ENCODE results near the gene PGAP1.
"Not testable (repeated sequence)": the region's sequence is repeated elsewhere in the genome, so short reads cannot be mapped to it uniquely, and the experiment has no call there.

Gene PGAP1

DNA sequence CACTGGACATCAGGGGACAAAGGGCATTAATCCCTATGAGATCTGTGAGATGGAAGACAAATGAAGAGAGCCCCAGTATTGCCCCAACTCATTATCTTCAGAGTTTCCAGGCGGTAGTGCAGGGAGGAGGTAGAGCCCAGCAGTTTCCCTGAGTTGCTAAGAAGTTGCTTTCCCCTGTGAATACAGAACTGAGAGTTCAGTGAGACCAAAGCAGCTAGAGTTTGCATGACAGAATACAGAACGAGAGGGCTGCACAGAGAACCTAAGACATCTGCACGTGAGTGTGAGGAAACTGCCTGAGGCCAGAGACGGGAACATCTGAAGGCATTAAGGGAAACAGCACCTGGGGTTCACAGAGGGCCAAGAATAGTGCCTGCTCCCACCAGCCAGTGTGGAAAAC, 18.1 kb upstream of the PGAP1 start:
- DNase-seq (ENCODE audit: low read depth), result no peak

DNA sequence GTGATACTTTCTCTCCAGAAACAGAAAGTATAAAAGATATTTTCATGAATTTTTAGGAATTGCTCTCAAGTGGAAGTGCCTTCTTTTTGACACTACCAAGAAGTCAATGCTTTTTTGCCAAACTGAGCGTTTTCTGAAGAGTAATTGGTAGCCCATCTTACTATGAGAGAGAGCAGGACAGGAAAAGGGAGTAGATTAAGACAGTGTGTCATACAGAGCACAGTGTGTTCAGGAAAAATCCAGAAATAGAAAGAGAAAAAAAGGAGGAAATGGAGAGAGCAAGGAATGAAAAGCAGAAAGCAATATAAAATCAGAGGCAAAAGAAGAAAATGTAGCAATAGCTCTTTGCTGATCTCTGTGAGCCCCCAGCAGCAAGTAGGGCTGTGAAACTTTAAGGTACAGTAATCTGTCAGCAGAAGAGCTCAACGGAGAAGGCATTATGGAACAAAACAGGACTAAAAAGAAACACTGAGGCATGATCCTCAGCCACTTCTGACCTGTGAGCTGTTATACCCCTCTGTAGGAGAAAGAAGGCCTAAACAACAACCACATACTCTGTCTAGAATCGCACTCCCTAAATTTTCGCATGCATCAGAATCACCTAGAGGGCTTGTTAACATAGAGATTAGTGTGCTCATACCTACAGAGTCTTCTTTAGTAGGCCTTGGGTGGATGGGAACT, 15.0 kb upstream of the PGAP1 start:
- DNase-seq (ENCODE audit: low read depth), result no peak

DNA sequence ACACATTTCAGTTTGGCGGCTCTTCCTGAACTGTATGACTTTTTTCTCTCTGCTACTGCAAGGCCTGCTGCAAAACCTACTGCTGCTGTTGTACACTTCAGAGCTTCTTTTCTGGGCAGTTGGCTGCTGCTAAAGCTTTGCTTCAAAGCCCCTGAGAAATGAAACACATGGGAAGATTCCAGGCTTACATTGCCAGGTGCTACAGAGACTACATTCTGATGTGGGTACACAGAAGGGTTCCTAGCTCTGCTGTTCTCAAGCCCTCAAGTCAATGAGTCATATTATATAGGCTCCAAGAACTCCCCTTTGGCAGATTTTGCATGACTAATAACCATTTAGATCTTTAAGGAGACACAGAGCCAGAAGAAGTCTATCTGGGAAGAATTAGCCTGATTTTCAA, 12.9 kb upstream of the PGAP1 start:
- no peak for DNase-seq (ENCODE audit: low read depth)

DNA sequence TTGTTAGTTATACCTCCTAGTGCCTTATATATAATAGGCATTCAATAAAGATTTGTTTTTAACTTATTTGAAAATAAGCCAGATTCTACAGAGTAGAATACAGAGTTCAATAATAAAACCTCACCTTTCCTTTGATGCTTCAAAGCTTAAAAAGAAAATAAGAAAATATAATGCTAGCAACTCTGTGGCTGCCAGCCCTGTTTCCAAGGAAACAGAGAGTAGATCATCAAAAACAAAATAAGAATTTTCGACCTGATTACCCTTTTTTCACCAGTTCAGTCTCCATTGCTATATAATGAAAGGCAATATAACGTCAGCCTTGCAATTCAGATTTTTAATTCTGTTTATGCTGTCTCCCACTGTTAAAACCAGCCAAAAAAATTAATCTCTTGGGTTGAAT, 8.9 kb upstream of the PGAP1 start:
- DNase-seq (ENCODE audit: low read depth), result no peak

DNA sequence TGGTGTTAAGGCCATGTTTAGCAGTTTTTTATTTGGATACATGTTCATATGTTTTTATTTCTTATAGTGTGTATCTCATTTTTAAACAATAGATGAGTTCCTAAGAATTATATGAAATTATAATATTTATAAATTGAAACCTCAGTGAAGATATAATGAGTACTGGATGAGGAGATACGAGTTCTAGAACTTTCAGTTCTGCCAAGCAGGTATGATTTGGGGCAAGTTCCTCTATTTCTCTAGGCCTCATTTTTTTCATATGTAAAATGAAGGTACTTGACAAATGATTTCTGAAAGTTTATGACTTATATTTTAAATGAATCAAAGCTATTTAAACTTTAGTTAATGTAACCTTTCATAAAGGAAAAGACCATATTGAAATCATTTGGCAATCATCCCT, 8.2 kb upstream of the PGAP1 start:
- DNase-seq (ENCODE audit: low read depth), result no peak

DNA sequence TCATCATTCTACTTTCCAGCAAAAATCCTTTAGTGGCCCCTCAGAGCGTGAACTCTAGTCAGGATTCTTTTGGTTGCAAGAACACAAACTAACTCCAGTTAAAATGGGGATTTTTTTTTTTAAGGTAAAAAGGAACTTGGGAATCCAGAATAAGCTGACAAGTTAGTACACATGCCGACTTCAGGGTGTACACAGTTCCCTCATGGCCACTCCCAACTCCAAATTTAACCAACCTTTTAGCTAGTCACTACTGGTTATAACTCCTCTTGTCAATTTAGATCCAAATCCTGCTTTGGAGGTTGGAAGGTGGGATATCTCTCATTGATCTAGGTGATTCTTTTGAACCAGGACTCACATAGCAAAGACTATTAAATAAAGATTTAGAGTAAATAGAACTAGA, 5.0 kb upstream of the PGAP1 start:
- DNase-seq (ENCODE audit: low read depth), result no peak

DNA sequence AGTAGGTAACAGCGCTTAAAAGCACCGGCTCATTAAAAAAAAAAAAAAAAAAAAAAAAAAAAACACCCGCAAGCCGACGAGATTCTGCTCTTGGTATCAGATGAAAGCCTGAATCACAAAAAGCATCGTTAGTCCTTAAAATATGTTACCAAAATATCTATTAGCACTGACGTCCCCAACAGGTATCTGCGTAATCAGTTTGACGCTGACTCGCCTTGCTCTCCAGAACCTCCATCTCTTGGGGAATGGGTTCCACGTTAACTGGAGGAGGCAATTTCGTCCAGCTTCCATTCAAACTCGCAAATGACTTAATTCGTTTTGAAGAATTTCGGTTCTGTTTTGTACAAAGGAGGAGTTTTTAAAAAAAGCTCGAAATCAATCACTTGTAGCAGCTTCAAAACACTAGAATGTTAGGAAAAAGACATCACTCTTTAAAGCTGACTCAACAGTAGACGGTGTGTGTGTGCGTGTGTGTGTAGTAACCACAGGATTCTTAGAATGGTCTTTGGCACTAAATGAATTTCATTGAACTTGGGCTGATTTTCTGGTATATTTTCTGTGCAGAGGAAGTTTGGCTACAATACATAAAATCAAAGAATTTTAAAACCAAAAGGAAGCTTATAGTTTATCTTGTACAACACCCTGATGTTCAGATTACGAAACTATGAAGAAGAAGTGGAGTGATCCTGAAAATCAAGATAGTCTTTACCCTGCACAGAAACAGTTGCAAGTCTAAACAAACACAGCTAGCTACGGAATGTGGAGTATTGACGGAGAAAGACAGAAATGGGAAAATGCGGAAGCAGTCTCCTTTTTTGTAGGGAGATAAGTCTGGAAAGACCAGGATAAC, 1.1 kb upstream of the PGAP1 start:
- peak; percentile 39 for DNase-seq (ENCODE audit: low read depth)

DNA sequence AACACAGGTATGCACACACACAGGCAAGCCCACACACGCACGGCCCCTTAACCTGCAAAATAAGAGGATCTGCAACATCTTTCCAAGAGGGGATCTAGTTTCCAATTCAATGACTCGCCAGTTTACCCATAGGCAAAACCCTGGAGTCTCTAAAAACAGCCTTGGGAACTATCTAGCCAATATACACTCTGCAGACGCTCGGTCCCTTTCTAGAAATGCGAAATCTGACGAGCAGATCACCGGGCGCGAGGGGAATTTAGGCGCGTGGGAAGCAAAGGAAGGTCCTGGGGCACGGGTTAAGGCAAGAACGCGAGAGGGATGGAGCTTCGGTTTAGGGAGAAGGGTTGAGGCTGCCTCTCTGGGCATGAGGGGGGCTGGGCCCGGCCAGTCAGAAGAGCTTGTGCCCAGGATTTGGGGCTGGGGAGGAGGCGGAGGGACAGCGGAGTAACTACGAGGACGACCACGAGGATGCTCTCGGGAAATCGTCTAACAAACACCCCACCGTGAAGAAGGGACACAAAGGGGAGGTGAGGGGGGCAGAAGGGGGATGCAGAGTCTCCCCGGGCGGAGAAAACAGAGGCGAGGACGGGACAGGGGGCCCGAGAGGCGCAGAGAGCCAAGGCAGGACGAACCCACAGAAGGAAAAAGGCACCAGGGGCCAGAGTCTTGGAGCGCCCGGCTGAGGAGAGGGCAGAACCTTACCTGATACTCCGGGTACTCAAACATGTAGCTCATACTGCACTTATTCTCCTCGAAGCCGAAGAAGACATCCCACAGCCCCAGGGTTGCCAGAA, 542 bp downstream of the PGAP1 start:
- no peak for DNase-seq (ENCODE audit: low read depth)

DNA sequence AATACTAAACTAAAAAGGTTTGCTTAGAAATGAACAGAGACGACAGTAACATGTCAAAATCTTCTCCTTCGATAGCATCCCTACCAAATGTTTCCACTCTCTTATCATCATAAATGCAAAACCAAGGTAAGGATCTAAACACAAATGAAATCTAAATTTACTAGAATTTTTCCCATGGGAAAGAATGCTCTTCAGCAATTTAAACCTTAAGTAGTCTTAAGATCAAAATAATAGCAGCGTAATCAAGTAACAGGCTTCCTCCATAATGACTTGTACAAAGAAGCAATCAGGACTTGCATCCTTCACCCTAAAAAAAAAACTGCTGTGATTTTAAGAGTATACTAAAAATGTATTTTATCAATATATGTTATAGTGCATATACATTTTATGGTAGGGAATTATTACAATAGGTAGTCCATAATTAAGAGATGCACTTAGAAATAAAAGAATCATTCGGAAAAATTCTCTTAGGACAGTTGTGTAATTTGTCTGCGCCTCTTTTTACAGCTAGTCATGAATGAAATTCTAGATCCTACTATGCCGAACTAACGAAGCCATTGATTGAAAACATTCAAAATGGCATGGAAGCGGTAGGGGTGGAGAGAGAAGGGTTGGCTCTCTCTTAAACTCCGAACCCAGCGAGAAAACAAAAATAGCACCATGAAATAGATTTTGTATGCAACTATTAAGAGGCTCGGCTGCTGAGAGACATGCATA, 1.3 kb downstream of the PGAP1 start:
- no peak for DNase-seq (ENCODE audit: low read depth)

DNA sequence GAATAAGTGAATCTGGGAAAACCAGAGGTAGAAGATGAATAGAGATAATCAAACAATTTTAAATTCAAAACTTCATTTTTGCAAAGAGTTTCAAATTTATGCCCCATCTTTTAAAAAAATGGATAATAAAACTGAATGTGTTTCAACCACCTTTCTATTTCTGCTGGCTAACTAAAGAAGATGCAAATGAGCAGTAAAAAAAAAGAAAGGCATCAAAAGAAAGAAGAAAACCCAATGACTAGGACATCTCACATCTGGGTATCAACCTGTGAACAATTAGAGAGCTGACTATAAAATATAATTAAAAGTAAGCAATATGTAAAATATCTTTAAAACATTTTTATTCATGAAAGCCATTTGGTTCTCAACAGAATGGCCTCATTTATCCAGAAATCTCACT, 2.5 kb downstream of the PGAP1 start:
- DNase-seq (ENCODE audit: low read depth), result no peak

DNA sequence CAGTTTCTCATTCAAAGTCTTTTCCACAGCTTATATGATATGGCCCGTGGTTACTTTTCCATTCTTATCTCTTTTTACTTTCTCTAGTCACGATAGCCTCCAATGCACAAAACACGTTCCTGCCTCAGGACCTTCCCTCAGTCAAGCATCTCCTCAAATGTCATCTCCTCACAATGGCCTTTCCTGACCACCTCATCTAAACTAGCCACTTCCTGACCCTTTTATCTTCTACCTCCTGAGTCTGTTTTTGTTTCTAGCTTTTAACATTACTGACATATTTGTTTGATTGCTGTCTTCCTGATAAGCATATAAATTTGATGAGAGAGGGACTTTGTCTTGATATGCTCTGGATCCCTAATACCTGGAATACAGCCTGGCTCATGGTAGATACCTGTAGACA, 7.6 kb downstream of the PGAP1 start:
- no peak for DNase-seq (ENCODE audit: low read depth)

DNA sequence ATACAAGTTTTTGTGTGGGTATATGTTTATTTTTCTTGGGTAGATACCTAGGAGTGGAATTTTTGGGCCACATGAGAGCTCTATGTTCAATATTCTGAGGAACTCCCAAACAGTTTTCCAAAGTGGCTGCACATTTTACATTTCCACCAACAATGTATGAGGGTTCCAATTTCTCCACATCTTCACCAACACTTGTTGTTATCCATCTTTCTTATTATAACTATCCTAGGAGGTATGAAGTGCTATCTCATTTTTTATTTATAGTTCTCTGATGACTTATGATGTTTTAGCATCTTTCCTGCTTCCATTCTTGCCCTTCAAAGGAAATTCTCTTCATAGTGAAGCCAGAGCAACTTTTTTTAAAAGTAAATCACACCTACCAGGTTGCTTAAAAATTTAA, 8.7 kb downstream of the PGAP1 start:
- DNase-seq (ENCODE audit: low read depth), result no peak

DNA sequence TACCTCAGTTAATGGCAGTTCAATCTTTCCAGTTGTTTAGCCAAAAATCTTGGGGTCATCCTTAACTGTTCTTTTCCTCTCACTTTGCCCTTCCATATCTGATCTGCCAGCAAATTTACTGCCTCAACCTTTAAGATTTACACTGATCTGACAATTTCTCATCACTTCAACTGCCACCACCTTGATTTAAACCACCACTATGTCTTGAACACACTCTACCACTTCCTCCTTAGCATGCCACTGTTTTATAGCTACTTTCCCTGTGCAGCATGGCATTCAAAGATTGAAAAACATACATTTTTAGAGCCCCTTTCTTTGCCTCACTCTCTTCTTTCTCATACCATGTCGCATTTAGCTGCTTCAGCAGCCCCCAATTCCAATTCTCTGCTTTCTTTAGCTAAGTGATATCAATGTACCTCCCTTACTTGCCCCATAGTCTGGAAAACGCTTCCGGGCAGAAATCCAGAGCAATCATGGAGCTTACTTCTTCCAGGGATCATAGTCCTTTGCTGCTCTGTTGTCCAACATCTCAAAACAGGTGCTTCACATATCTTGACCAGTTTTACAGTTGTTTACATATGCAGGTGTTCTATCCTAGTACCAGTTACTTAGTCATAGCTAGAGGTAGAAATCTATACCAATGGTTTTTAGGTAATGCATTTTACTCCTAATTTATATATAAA, 10.9 kb downstream of the PGAP1 start:
- no peak for DNase-seq (ENCODE audit: low read depth)

DNA sequence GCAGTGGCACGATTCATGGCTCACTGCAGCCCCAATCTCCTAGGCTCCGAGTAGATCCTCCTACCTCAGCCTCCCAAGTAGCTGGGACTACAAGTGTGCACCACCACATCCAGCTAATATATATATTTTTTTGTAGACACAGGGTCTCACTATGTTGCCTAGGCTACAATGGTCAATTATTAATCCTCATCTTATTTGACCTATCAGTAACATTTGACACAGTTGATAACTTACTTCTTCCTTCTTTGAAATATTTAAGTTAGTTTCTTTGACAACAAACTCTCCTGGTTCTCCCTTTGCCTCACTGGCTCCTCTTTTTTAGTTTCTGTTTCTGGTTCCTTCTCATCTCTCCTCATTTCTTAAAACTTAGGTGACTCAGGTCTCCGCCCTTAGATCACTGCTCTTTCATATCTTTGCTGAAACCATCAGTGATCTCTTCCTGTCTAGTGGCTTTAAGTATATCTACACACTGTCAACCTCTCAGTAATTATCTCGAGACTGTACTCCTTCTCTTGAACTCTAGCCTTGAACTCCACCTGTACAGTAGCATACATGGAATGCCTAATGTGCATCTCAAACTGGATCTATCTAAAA, 11.5 kb downstream of the PGAP1 start:
- no peak for DNase-seq (ENCODE audit: low read depth)

DNA sequence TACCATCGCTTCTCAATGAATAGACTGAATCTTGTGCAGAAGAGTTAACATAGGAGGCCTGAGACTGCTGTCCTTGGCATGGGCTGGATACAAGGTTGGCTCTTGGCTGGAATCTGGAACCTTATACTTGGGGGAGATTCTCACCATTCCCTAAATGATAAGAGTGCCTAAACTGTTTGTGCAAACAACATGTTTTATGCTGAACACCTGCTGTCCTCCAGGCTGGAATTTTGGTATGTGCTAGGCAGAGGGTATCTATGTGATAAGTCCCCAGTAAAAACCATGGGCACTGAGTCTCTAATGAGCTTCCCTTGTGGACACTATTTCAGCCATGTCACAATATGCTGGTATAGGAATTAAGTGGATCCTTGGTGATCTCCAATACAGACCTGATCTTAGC, 12.8 kb downstream of the PGAP1 start:
- DNase-seq (ENCODE audit: low read depth), result no peak

DNA sequence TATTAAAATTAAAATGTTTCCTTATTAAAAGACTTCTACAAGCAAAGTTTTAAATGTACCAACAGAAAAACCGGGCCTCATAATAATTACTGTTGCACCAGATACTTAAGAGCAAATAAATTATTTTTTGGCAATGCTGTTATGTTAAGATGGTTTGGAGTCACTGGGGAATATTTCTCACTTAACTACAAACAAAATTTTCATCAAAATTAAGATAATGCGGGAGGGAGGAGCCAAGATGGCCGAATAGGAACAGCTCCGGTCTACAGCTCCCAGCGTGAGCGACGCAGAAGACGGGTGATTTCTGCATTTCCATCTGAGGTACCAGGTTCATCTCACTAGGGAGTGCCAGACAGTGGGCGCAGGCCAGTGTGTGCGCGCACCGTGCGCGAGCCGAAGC, 21.1 kb downstream of the PGAP1 start:
- DNase-seq (ENCODE audit: low read depth), result not testable (repeated sequence)

DNA sequence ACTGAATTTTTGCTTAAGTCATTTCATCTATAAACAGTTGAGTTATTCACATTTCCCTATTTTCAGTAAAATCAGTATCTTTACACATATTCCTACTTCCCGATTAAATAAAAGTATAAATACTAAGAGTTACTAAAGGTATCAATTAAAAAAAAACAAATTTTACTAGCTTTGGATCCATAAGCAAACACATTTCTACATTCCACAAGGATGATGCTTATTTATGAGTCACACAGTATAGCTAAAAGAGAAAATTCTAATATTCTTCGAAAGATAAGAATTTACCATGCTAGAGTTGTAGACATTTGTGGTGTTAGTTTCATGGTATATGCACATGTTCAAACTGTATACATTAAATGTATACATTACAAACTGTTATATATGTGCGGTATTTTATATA, 23.7 kb downstream of the PGAP1 start:
- DNase-seq (ENCODE audit: low read depth), result no peak

DNA sequence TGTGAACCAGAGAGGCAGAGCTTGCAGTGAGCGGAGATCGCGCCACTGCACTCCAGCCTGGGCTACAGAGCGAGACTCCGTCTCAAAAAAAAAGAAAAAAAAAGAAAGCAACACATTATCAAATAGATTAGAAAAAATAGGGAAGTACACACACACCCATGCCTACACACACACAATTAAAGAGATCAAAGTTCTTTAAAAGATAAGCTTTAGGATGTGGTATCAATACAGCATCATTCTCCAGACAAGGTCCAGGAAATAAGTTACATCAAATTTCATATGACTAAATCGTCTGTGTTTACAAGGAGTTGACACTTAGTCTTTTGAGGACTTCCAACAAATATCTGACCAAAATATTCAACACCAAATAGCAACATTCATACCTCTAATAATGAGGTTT, 25.7 kb downstream of the PGAP1 start:
- no peak for DNase-seq (ENCODE audit: low read depth)

DNA sequence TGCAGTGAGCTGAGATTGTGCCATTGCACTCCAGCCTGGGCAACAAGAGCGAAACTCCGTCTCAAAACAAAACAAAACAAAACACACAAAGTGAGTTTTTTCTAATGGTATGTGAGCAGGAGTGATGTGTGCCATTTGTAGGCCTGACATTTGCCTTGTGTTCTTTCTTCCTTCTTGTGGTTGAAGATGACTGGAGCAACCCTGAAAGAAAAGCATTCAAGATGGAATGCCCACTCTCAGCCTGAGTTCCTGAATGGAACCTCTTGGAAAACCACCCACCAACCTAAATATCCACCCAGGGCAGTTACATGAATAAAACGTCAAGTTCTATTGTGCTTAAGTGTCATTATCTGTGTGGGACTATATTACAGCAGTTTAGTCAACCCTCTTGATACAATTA, 26.5 kb downstream of the PGAP1 start:
- DNase-seq (ENCODE audit: low read depth), result no peak

DNA sequence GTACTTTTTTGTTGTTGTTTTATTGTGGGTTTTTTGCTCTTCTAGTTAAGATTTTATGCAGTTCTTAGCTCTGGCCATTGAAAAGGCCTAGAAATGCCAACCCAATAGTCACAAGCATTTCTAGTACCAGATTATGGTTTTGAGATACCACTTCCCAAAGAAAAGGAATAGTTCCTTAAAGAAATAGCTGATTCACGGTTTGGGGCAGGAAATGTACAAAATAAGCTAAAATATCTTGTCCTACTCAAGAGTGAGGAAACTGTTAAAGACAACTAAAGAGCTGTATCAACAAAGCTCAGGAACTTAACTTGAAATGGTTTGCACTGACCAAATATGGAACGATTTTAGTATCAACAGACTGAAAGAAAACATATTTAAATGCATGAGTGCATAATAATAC, 35.4 kb downstream of the PGAP1 start:
- DNase-seq (ENCODE audit: low read depth), result no peak

DNA sequence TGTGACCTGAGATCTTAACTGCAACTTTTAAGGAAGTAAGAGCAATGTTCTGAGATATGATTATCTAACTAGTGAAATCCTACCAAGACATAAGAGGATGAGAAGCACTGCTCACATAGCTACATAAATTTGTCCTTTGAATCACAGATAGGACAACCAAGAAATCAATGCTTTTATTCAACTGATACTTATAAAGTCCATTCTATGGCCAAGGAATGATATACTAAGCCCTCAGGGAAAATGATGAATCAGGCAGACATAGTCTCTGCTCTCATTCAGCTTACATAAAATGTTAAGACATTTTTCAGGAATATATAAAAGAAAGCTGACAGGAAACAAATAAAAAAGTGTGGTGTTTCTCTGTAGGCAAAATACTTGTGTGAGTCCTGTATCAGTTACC, 39.1 kb downstream of the PGAP1 start:
- DNase-seq (ENCODE audit: low read depth), result no peak
